Astrocyte of the spinal cord (primary cell): Measurements from ENCODE around the gene VILL.

Source experiments
- DNase-seq: peaks from one replicate; pipeline ENCODE4 v3.0.0; 2011; ENCODE audit warnings: low read depth, low spot score
- H3K4me3 ChIP-seq: 2 replicates; pipeline ENCODE4 v1.5.1; 2011; ENCODE audit warnings: low read depth, mild to moderate bottlenecking, low read length, moderate library complexity
- in situ Hi-C: cut with HindIII; loops from 2 replicates; pipeline ENCODE4 v1.10.0; 2017; ENCODE audit warnings: low sequenced_read_pairs
- TF ChIP-seq, protein P1 (sequence below): IDR thresholded peaks from 2 replicates; pipeline ENCODE4 v1.5.1; 2012; ENCODE audit warnings: low read depth, mild to moderate bottlenecking, low read length, inconsistent platforms

Gene VILL

GRCh38 chr3:38020342-38020726 is 29.7 kb downstream of the VILL start:
- in situ Hi-C loops: no loop called here
- H3K4me3 ChIP-seq: no peak overlapping the region
- TF ChIP-seq, protein P1, sequence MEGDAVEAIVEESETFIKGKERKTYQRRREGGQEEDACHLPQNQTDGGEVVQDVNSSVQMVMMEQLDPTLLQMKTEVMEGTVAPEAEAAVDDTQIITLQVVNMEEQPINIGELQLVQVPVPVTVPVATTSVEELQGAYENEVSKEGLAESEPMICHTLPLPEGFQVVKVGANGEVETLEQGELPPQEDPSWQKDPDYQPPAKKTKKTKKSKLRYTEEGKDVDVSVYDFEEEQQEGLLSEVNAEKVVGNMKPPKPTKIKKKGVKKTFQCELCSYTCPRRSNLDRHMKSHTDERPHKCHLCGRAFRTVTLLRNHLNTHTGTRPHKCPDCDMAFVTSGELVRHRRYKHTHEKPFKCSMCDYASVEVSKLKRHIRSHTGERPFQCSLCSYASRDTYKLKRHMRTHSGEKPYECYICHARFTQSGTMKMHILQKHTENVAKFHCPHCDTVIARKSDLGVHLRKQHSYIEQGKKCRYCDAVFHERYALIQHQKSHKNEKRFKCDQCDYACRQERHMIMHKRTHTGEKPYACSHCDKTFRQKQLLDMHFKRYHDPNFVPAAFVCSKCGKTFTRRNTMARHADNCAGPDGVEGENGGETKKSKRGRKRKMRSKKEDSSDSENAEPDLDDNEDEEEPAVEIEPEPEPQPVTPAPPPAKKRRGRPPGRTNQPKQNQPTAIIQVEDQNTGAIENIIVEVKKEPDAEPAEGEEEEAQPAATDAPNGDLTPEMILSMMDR: no peak
- no peak for DNase-seq

- TF ChIP-seq, protein P1: no peak
- no peak overlapping the region for H3K4me3 ChIP-seq
- in situ Hi-C loops: no loop called here
- no peak for DNase-seq
Observed at GRCh38 chr3:38021196-38021595, 30.6 kb downstream of the VILL start.

GRCh38 chr3:38022301-38022700 is 31.7 kb downstream of the VILL start:
- TF ChIP-seq, protein P1: no peak

GRCh38 chr3:38022896-38023709 is 32.5 kb downstream of the VILL start:
- no peak for DNase-seq
- H3K4me3 ChIP-seq: no peak overlapping the region
- in situ Hi-C loops: no loop called here
- TF ChIP-seq, protein P1: no peak

More at GRCh38 chr3:38022301-38022700, 31.7 kb downstream of the VILL start:
- in situ Hi-C loops: no loop called here
- no peak overlapping the region for H3K4me3 ChIP-seq
- no peak for DNase-seq

DNA sequence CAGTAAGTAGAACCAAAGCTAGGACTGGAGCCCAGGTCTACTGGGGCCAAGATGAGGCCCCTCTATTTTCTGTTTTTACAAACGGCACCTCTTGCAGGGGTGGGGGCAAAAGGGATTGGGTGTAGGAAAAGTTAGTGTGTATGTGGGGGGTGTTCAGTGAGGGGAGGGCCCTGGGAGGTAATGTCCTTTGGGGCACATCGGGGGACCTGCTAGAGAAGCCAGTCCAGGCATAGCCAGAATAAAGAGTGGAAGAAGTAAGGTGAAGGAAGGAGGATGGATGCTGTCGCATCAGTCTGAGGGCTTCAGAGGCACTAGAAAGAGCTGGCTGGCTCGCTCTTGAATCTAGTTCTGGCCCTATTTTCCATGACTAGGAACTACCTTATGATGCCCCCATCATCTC is 36.3 kb downstream of the VILL start:
- TF ChIP-seq, protein P1: no peak
- DNase-seq: no peak
- no peak overlapping the region for H3K4me3 ChIP-seq
- in situ Hi-C loops: no loop called here

- peak overlapping the region; percentile 55 for H3K4me3 ChIP-seq
- TF ChIP-seq, protein P1: no peak
- in situ Hi-C loops: no loop called here
- no peak for DNase-seq
Observed at GRCh38 chr3:38027466-38028465, 37.2 kb downstream of the VILL start.
